C4-2B (cell line): ENCODE data around the gene PPP6R3.

Source experiments
- H3K27ac ChIP-seq: fragments of 450-650 bp; 2 replicates; pipeline ENCODE4 v1.5.1; 2017
- ZFX ChIP-seq: fragments of 450-650 bp; IDR thresholded peaks from 2 replicates; pipeline ENCODE4 v1.6.1; 2017
- TF ChIP-seq, protein P1 (sequence below): fragments of 450-650 bp; conservative IDR thresholded peaks from 2 replicates; pipeline ENCODE4 v1.5.1; 2017; ENCODE audit warnings: mild to moderate bottlenecking

The PPP6R3 gene

GRCh38 chr11:68416070-68416578 is 44.4 kb upstream of the PPP6R3 start:
- H3K27ac ChIP-seq: no peak overlapping the region

DNA sequence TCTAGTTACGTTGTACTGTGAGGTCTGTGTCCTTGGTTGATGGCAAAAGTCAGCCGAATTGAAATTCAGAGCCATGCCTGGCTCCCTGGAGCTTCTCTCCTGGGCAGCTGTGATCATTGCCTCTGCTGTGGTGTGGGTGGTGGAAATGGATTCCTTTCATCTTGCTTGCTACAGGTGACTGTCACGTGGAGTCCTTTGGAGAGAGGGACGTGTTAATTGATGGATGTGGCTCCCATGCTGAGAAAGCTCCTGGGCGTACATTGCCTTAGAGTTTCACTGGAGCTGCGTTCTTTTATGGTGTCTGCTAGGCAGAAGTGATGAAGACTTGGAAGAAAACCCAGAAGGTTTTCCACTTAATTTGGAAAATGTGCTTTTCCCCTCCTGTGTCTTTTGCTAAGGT is 41.9 kb upstream of the PPP6R3 start:
- H3K27ac ChIP-seq: no peak overlapping the region
- TF ChIP-seq, protein P1, sequence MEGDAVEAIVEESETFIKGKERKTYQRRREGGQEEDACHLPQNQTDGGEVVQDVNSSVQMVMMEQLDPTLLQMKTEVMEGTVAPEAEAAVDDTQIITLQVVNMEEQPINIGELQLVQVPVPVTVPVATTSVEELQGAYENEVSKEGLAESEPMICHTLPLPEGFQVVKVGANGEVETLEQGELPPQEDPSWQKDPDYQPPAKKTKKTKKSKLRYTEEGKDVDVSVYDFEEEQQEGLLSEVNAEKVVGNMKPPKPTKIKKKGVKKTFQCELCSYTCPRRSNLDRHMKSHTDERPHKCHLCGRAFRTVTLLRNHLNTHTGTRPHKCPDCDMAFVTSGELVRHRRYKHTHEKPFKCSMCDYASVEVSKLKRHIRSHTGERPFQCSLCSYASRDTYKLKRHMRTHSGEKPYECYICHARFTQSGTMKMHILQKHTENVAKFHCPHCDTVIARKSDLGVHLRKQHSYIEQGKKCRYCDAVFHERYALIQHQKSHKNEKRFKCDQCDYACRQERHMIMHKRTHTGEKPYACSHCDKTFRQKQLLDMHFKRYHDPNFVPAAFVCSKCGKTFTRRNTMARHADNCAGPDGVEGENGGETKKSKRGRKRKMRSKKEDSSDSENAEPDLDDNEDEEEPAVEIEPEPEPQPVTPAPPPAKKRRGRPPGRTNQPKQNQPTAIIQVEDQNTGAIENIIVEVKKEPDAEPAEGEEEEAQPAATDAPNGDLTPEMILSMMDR: no peak
- no peak for TF ChIP-seq ZFX

More at GRCh38 chr11:68416070-68416578, 44.4 kb upstream of the PPP6R3 start:
- TF ChIP-seq, protein P1: no peak
- no peak for TF ChIP-seq ZFX

DNA sequence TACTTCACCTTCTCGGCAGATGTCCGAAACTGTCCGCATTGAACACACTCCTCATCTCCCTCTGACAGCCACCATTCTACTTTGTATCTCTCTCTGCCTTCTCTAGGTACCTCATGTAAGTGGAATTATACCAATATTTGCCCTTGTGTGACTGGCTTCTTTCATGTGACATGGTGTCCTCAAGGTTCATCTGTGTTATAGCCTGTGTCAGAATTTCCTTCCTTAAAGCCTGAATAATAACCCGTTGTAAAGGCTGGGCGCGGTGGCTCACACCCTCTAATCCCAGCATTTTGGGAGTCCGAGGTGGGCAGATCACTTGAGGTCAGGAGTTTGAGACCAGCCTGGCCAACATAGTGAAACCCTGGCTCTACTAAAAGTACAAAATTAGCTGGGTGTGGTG is 40.4 kb upstream of the PPP6R3 start:
- no peak overlapping the region for H3K27ac ChIP-seq

DNA sequence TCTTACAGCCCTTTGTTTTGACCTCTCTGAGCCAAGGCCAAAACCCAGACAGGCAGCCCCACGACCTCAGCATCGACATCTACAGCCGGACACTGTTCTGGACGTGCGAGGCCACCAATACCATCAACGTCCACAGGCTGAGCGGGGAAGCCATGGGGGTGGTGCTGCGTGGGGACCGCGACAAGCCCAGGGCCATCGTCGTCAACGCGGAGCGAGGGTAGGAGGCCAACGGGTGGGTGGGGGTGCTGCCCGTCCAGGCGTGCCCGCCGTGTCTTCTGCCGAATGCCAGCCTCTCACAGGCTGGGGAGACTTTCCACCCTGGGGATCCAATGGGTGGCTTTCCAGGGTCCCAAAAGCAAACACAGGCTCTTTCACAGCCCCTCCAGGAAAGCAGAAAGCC is 37.1 kb upstream of the PPP6R3 start:
- TF ChIP-seq, protein P1: no peak
- TF ChIP-seq ZFX: no peak
- H3K27ac ChIP-seq: no peak overlapping the region

More for the DNA sequence above, 40.4 kb upstream of the PPP6R3 start:
- TF ChIP-seq ZFX: no peak
- TF ChIP-seq, protein P1: no peak

DNA sequence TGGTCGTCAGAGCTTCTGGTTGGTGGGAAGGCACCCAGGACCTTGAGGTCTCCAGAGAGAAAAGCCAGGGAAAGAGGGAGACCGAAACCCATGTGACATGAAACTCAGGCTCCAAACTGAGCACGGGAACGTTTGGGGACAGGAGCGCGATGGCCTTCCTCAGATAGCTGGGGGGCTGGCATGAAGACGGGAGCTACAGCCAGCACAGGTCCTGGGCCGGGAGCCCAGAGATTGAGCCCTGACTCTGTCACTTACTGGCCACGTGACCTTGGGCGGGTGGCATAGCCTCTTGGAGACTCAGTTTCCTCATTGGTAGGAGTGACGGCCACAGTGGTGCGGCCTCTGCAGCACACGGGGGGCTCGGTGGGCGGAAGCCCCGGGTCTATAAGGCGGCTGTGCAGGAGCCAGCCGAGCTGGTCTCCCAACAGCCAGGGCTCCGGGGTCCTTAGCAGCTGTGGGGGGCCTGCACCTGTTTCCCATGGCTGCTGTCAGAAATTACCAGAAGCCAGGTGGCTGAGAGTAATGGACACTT is 36.4 kb upstream of the PPP6R3 start:
- TF ChIP-seq ZFX: no peak
- TF ChIP-seq, protein P1: no peak
- no peak overlapping the region for H3K27ac ChIP-seq

GRCh38 chr11:68424981-68425865 is 35.3 kb upstream of the PPP6R3 start:
- TF ChIP-seq, protein P1: no peak
- no peak for TF ChIP-seq ZFX
- H3K27ac ChIP-seq: no peak overlapping the region

DNA sequence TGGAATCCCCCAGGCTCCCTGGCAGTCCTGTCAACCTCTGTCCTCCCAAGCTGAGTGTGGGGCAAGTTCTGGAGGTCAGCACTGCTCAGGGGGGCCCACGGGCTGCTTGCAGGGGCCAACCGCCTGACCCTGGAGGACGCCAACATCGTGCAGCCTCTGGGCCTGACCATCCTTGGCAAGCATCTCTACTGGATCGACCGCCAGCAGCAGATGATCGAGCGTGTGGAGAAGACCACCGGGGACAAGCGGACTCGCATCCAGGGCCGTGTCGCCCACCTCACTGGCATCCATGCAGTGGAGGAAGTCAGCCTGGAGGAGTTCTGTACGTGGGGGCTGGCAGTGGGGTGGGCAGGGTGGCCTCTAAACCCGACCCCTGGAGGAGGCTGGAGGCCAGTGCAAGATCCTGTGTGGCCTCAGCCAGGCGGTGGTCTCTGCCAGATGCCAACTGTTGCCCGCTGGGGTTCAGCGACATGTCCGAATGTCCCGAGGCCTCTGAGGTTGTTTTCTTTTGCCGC is 34.6 kb upstream of the PPP6R3 start:
- no peak for TF ChIP-seq ZFX
- TF ChIP-seq, protein P1: no peak
- no peak overlapping the region for H3K27ac ChIP-seq
